Measurements from ENCODE around the gene MAPKAPK2. TPM values are rescaled to one million over a fixed set of nuclear protein-coding genes. Genes with fewer than 3 reads are reported as not detected.
"Not testable (repeated sequence)": the region's sequence is repeated elsewhere in the genome, so short reads cannot be mapped to it uniquely, and the experiment has no call there.

The MAPKAPK2 gene
- total RNA-seq, 1 experiment from 2014 or later, result 96.8 TPM

DNA sequence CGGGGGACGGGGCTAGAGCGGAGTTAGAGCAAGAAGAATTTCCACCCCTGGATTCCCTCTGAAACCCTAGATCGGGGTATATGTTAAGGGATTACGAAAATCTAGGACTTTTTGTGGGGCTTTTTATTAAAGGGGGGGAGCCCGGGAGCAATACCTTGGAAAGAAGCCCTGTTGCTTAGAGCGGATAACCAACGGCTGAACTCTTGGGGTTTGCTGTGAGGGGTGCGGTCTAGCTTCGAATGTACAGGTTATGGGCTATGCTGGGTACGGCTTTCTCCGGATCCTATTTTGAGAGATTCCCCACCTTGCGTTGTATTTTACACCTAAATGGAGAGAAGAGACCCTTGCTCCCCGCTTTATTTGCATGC lies 48.7 kb upstream of the MAPKAPK2 start:
- H3K27ac Mint-ChIP-seq (ENCODE audit: unreplicated experiment), result no peak overlapping the region
- CTCF ChIA-PET, result interaction anchor here (0.9 to 3.9 kb wide), 4 partner anchors 22 to 277 kb away, joined by 4 to 46 read pairs (median 8); partner anchors contain the start of gene EIF2D
- POLR2A ChIA-PET, result interaction anchor here (1.1 kb wide), 1 partner anchor 24 kb away, joined by 7 read pairs; the partner anchor contains the start of gene EIF2D
- no peaks in the 10 kb centered on the region for H3K9me3 Mint-ChIP-seq (ENCODE audit: unreplicated experiment)
- intact Hi-C loops (cut with micrococcal nuclease; ENCODE audit: unreplicated experiment), result loop anchor here (2.0 kb wide), 2 partner anchors 51 to 73 kb away; no protein-coding TSS in a partner anchor
- no peaks in the 10 kb centered on the region for H3K4me1 ChIP-seq
- no TSS peak for BruUV-seq (replicated peaks)
- H3K4me3 Mint-ChIP-seq (ENCODE audit: unreplicated experiment), result peak overlapping the region; percentile 78
- DNase-seq, result no peak
- TF ChIP-seq, protein P1, sequence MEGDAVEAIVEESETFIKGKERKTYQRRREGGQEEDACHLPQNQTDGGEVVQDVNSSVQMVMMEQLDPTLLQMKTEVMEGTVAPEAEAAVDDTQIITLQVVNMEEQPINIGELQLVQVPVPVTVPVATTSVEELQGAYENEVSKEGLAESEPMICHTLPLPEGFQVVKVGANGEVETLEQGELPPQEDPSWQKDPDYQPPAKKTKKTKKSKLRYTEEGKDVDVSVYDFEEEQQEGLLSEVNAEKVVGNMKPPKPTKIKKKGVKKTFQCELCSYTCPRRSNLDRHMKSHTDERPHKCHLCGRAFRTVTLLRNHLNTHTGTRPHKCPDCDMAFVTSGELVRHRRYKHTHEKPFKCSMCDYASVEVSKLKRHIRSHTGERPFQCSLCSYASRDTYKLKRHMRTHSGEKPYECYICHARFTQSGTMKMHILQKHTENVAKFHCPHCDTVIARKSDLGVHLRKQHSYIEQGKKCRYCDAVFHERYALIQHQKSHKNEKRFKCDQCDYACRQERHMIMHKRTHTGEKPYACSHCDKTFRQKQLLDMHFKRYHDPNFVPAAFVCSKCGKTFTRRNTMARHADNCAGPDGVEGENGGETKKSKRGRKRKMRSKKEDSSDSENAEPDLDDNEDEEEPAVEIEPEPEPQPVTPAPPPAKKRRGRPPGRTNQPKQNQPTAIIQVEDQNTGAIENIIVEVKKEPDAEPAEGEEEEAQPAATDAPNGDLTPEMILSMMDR (IDR thresholded peaks at IDR 0.05; ENCODE audit: insufficient read depth in 1 of 2, low read depth in 1 of 2, low read length in 1 of 2, severe bottlenecking in 1 of 2, unreplicated experiment in 1 of 2), result no peak
- H3K4me1 Mint-ChIP-seq (ENCODE audit: low read depth, unreplicated experiment), result peaks cover 7% of the 10 kb centered on the region
- H3K9me3 ChIP-seq, result no peaks in the 10 kb centered on the region
- H3K36me3 Mint-ChIP-seq (ENCODE audit: insufficient read depth, unreplicated experiment), result peaks cover 6% of the 10 kb centered on the region
- no peaks in the 10 kb centered on the region for H3K36me3 ChIP-seq (ENCODE audit: control insufficient read depth, insufficient read depth, low read length)
- H3K27me3 ChIP-seq (replicated peaks; ENCODE audit: control insufficient read depth, insufficient read depth, low read length), result no peaks in the 10 kb centered on the region; the same call in 1 of the 2 replicates
- H3K4me3 ChIP-seq (ENCODE audit: low read depth, low read length), result peak overlapping the region; percentile 86
- no peaks in the 10 kb centered on the region for H3K27me3 Mint-ChIP-seq (ENCODE audit: insufficient read depth, unreplicated experiment)

DNA sequence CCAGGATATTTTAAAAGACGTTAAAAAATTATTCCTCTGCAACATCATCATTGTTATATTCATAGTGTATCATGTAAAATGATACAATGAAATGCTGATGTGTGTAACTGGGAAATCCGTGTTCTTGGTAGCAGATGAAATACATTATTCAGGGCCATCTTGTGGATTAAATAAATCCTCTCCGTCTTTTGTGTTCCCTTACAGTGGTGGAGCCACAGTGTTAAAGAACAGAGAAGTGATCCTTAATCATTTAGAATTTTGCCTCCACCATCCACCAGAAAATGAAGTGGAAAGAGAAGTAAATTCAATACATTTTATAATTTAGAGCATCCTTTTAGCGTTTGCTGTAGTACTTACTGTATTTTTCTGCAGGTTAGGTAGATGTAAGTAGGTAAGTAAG lies 48.0 kb upstream of the MAPKAPK2 start:
- H3K9me3 Mint-ChIP-seq (ENCODE audit: unreplicated experiment), result no peaks in the 10 kb centered on the region
- H3K27me3 Mint-ChIP-seq (ENCODE audit: insufficient read depth, unreplicated experiment), result no peaks in the 10 kb centered on the region
- no peaks in the 10 kb centered on the region for H3K9me3 ChIP-seq
- peaks cover 6% of the 10 kb centered on the region for H3K36me3 Mint-ChIP-seq (ENCODE audit: insufficient read depth, unreplicated experiment)
- BruUV-seq (replicated peaks), result no TSS peak
- no peak overlapping the region for H3K4me3 Mint-ChIP-seq (ENCODE audit: unreplicated experiment)
- TF ChIP-seq, protein P1 (IDR thresholded peaks at IDR 0.05; ENCODE audit: insufficient read depth in 1 of 2, low read depth in 1 of 2, low read length in 1 of 2, severe bottlenecking in 1 of 2, unreplicated experiment in 1 of 2), result no peak
- no peaks in the 10 kb centered on the region for H3K36me3 ChIP-seq (ENCODE audit: control insufficient read depth, insufficient read depth, low read length)
- intact Hi-C loops (cut with micrococcal nuclease; ENCODE audit: unreplicated experiment), result no loop called here
- no peak for DNase-seq
- H3K27me3 ChIP-seq (replicated peaks; ENCODE audit: control insufficient read depth, insufficient read depth, low read length), result no peaks in the 10 kb centered on the region; the same call in 1 of the 2 replicates
- no peaks in the 10 kb centered on the region for H3K4me1 ChIP-seq
- ChIA-PET CTCF (no interaction called here), POLR2A (no interaction called here)
- no peak overlapping the region for H3K27ac Mint-ChIP-seq (ENCODE audit: unreplicated experiment)
- no peak overlapping the region for H3K4me3 ChIP-seq (ENCODE audit: low read depth, low read length)
- H3K4me1 Mint-ChIP-seq (ENCODE audit: low read depth, unreplicated experiment), result peaks cover 7% of the 10 kb centered on the region

DNA sequence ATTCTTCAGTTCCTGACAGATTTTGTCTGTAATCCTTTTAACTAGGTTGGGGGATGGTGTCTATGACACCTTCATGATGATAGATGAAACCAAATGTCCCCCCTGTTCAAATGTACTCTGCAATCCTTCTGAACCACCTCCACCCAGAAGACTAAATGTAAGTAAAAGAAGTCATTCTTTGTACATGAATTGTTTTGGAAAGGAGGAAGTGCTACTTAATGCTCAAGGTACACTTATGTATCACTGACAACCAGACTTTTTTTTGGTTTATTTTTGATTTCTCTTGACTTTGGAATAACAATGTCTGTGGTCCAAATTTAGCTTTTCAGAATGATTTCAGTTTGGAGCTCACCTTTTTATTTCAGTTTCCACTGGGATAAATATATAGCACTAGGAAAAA lies 47.1 kb upstream of the MAPKAPK2 start:
- BruUV-seq (replicated peaks), result no TSS peak
- Mint-ChIP-seq H3K4me1 (ENCODE audit: low read depth, unreplicated experiment) (peaks cover 7% of the 10 kb centered on the region), H3K36me3 (ENCODE audit: insufficient read depth, unreplicated experiment) (peaks cover 6% of the 10 kb centered on the region), H3K9me3 (ENCODE audit: unreplicated experiment) (no peaks in the 10 kb centered on the region), H3K27ac (ENCODE audit: unreplicated experiment) (no peak overlapping the region), H3K4me3 (ENCODE audit: unreplicated experiment) (no peak overlapping the region), H3K27me3 (ENCODE audit: insufficient read depth, unreplicated experiment) (no peaks in the 10 kb centered on the region)
- no peaks in the 10 kb centered on the region for H3K9me3 ChIP-seq
- DNase-seq, result no peak
- H3K27me3 ChIP-seq (replicated peaks; ENCODE audit: control insufficient read depth, insufficient read depth, low read length), result no peaks in the 10 kb centered on the region; the same call in 1 of the 2 replicates
- H3K36me3 ChIP-seq (ENCODE audit: control insufficient read depth, insufficient read depth, low read length), result no peaks in the 10 kb centered on the region
- H3K4me1 ChIP-seq, result no peaks in the 10 kb centered on the region
- no peak overlapping the region for H3K4me3 ChIP-seq (ENCODE audit: low read depth, low read length)
- CTCF ChIA-PET, result interaction anchor here (0.6 kb wide), 1 partner anchor 19 kb away, joined by 3 read pairs; no protein-coding TSS in a partner anchor
- TF ChIP-seq, protein P1 (IDR thresholded peaks at IDR 0.05; ENCODE audit: insufficient read depth in 1 of 2, low read depth in 1 of 2, low read length in 1 of 2, severe bottlenecking in 1 of 2, unreplicated experiment in 1 of 2), result no peak
- intact Hi-C loops (cut with micrococcal nuclease; ENCODE audit: unreplicated experiment), result no loop called here
- POLR2A ChIA-PET, result interaction anchor here (0.5 kb wide), 1 partner anchor 26 kb away, joined by 6 read pairs; the partner anchor contains the start of gene EIF2D

DNA sequence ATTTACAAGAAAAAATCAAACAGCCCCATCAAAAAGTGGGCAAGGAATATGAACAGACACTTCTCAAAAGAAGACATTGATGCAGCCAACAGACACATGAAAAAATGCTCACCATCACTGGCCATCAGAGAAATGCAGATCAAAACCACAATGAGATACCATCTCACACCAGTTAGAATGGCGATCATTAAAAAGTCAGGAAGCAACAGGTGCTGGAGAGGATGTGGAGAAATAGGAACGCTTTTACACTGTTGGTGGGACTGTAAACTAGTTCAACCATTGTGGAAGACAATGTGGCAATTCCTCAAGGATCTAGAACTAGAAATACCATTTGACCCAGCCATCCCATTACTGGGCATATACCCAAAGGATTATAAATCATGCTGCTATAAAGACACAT lies 42.6 kb upstream of the MAPKAPK2 start:
- H3K4me3 ChIP-seq (ENCODE audit: low read depth, low read length); BruUV-seq (replicated peaks); intact Hi-C loops (cut with micrococcal nuclease; ENCODE audit: unreplicated experiment); H3K27ac Mint-ChIP-seq (ENCODE audit: unreplicated experiment); CTCF ChIA-PET; DNase-seq; H3K4me1 Mint-ChIP-seq (ENCODE audit: low read depth, unreplicated experiment); H3K36me3 Mint-ChIP-seq (ENCODE audit: insufficient read depth, unreplicated experiment); H3K4me1 ChIP-seq; H3K9me3 Mint-ChIP-seq (ENCODE audit: unreplicated experiment); H3K4me3 Mint-ChIP-seq (ENCODE audit: unreplicated experiment); H3K9me3 ChIP-seq; H3K36me3 ChIP-seq (ENCODE audit: control insufficient read depth, insufficient read depth, low read length); POLR2A ChIA-PET; H3K27me3 ChIP-seq (replicated peaks; ENCODE audit: control insufficient read depth, insufficient read depth, low read length); H3K27me3 Mint-ChIP-seq (ENCODE audit: insufficient read depth, unreplicated experiment): not testable (repeated sequence)
